Endothelial cell of umbilical vein (primary cell): ENCODE data around the gene MSX2. TPM values are rescaled to one million over a fixed set of nuclear protein-coding genes. Genes with fewer than 3 reads are reported as not detected.

ENCODE experiments used
- BruUV-seq: library from RNA; stranded (reverse); fragments of 400-500 nt; replicated peaks from 2 replicates; lab custom pipeline; 2021; lab: Mats Ljungman, UMichigan
- CTCF ChIA-PET: fragments of 300-600, 350-600 bp; sonication (Branson Sonifier 250); formaldehyde crosslinking; loops from one replicate; lab custom pipeline; 2021; ENCODE audit warnings: antibody characterized with exemption, inconsistent platforms; lab: Charles Lee
- POLR2A ChIA-PET: fragments of 300-600, 350-600 bp; sonication (Branson Sonifier 250); formaldehyde crosslinking; loops from one replicate; lab custom pipeline; 2021; ENCODE audit warnings: antibody characterized with exemption, inconsistent platforms; lab: Charles Lee
- DNase-seq: peaks from one replicate; pipeline ENCODE4 v3.0.0-alpha.2; 2011; ENCODE audit warnings: low read depth, low spot score
- FAIRE-seq: peaks from 2 replicates; lab custom pipeline; 2011; peaks lifted over from hg19 to GRCh38; lab: Jason Lieb, UNC
- H2AFZ ChIP-seq: 2 replicates; pipeline ENCODE4 v1.6.0; 2012; ENCODE audit warnings: low read depth, low read length, control low read depth, inconsistent platforms
- H3K27ac ChIP-seq: 2 replicates; pipeline ENCODE4 v1.5.1; 2011; ENCODE audit warnings: low read depth, mild to moderate bottlenecking, control low read depth, low read length, moderate library complexity; ENCODE audit not compliant: insufficient read depth
- H3K27me3 ChIP-seq, 2 experiments: 2 replicates each; pipeline versions ENCODE4 v1.6.0 to v1.6.1; 2011; ENCODE audit warnings: low read length in 2 of 2, mixed read lengths in 1 of 2; ENCODE audit not compliant: control insufficient read depth in 2 of 2, insufficient read depth in 2 of 2
- H3K36me3 ChIP-seq, 2 experiments: 2 replicates in 1 of 2; 3 replicates in 1 of 2; pipeline ENCODE4 v1.5.1; 2011; ENCODE audit warnings: low read length in 2 of 2, mild to moderate bottlenecking in 1 of 2, moderate library complexity in 1 of 2; ENCODE audit not compliant: control insufficient read depth in 2 of 2, insufficient read depth in 2 of 2; ENCODE audit errors: extremely low read depth in 1 of 2
- H3K4me1 ChIP-seq: 3 replicates; pipeline ENCODE4 v1.5.1; 2011; ENCODE audit warnings: mild to moderate bottlenecking, low read length; ENCODE audit not compliant: control insufficient read depth, insufficient read depth; ENCODE audit errors: extremely low read depth
- H3K4me2 ChIP-seq: 2 replicates; pipeline ENCODE4 v1.6.1; 2011; ENCODE audit warnings: low read length, control low read depth, mixed read lengths; ENCODE audit not compliant: insufficient read depth
- H3K4me3 ChIP-seq, 3 experiments: fragments of 200-600 bp in 1 of 3; sonication (generic), shearing (Covaris generic) in 1 of 3; replicated peaks in 1 of 3; 2 replicates each; pipeline ENCODE4 v1.5.1; 2011 to 2016; ENCODE audit warnings: control low read depth in 3 of 3, low read length in 3 of 3, mild to moderate bottlenecking in 2 of 3, inconsistent platforms in 1 of 3, low read depth in 1 of 3, moderate library complexity in 1 of 3; ENCODE audit not compliant: insufficient read depth in 1 of 3
- H3K79me2 ChIP-seq: 2 replicates; pipeline ENCODE4 v1.6.0; 2012; ENCODE audit warnings: low read length, inconsistent platforms; ENCODE audit not compliant: control insufficient read depth, insufficient read depth
- H3K9ac ChIP-seq: replicated peaks from 2 replicates; pipeline ENCODE3; 2011; ENCODE audit warnings: low read length, control low read depth; ENCODE audit not compliant: insufficient read depth; ENCODE audit errors: extremely low read depth
- H3K9me1 ChIP-seq: replicated peaks from 3 replicates; pipeline ENCODE4 v1.6.0; 2011; ENCODE audit warnings: mild to moderate bottlenecking, low read length; ENCODE audit not compliant: control insufficient read depth, insufficient read depth; ENCODE audit errors: extremely low read depth
- H3K9me3 ChIP-seq: replicated peaks from 2 replicates; pipeline ENCODE4 v1.5.1; 2012; ENCODE audit warnings: low read length, inconsistent platforms; ENCODE audit not compliant: control insufficient read depth, insufficient read depth
- H4K20me1 ChIP-seq: replicated peaks from 2 replicates; pipeline ENCODE3; 2011; ENCODE audit warnings: mild to moderate bottlenecking, low read length; ENCODE audit not compliant: control insufficient read depth, insufficient read depth; ENCODE audit errors: extremely low read depth
- CTCF ChIP-seq, 2 donors: IDR thresholded peaks; 1 replicate in 1 of 2; 2 replicates in 1 of 2; pipeline ENCODE4 v1.5.1; 2011; ENCODE audit warnings: low read length in 2 of 2, mild to moderate bottlenecking in 2 of 2, moderate library complexity in 2 of 2, control low read depth in 1 of 2, inconsistent platforms in 1 of 2, low read depth in 1 of 2; ENCODE audit not compliant: insufficient read depth in 1 of 2; ENCODE audit errors: extremely low read depth in 1 of 2
- EZH2 ChIP-seq: IDR thresholded peaks from 2 replicates; pipeline ENCODE4 v1.6.1; 2012; ENCODE audit warnings: borderline replicate concordance, low read depth, mild to moderate bottlenecking, moderate library complexity, low read length, inconsistent platforms; ENCODE audit not compliant: severe bottlenecking
- FOS ChIP-seq: IDR thresholded peaks from 2 replicates; pipeline ENCODE4 v1.6.1; 2011; ENCODE audit warnings: mild to moderate bottlenecking, low read length, moderate library complexity, borderline replicate concordance; ENCODE audit not compliant: insufficient read depth
- GATA2 ChIP-seq: IDR thresholded peaks from 2 replicates; pipeline ENCODE4 v1.7.0; 2011; ENCODE audit warnings: low read depth, mild to moderate bottlenecking, moderate library complexity, mixed read lengths, low read length; ENCODE audit not compliant: insufficient read length, insufficient read depth
- JUN ChIP-seq: IDR thresholded peaks from 2 replicates; pipeline ENCODE4 v1.6.1; 2011; ENCODE audit warnings: borderline replicate concordance, low read depth; ENCODE audit not compliant: insufficient read length, insufficient read depth
- MAX ChIP-seq: IDR thresholded peaks from 2 replicates; pipeline ENCODE4 v1.6.1; 2011; ENCODE audit not compliant: insufficient read depth, insufficient read length
- MYC ChIP-seq: IDR thresholded peaks from one replicate; pipeline ENCODE4 v1.6.1; 2011; ENCODE audit warnings: mild to moderate bottlenecking, low read depth, low read length
- POLR2A ChIP-seq: IDR thresholded peaks from 2 replicates; pipeline ENCODE4 v1.6.1; 2012; ENCODE audit warnings: low read depth, mild to moderate bottlenecking, control low read depth, low read length
- POLR2AphosphoS5 ChIP-seq: IDR thresholded peaks from 2 replicates; pipeline ENCODE4 v1.6.1; 2012; ENCODE audit warnings: low read depth, mild to moderate bottlenecking, control low read depth, low read length, moderate library complexity; ENCODE audit not compliant: insufficient read depth
- dilution Hi-C: fragments of 300-500 bp; cut with MboI; formaldehyde crosslinking; loops from one replicate; pipeline ENCODE4 v1.15.0; 2019; ENCODE audit warnings: low sequenced_read_pairs; ENCODE audit not compliant: extremely low pct_ligation_motif_present
- intact Hi-C: fragments of 100-400 bp; cut with micrococcal nuclease; formaldehyde crosslinking; loops from one replicate; pipeline ENCODE4 v1.10.0; 2022
- polyA plus RNA-seq, 4 experiments: library from polyadenylated mRNA; depleted of rRNA in 3 of 4; stranded (reverse) in 3 of 4; unstranded in 1 of 4; fragments of >200 nt; gene quantifications; 2 replicates each; pipeline versions ENCODE4 v1.2.1 to v1.2.3, GENCODE V29; 2011 to 2012; ENCODE audit warnings: missing spikeins in 1 of 4
- total RNA-seq: library from RNA; stranded (reverse); gene quantifications from 2 replicates; pipeline ENCODE4 v1.2.3, GENCODE V29; 2021

MSX2 gene
- total and polyA plus RNA-seq, 2 donors (not counting 3 experiments of a cell fraction or from before 2014, with no cell fraction given): not detected

- H4K20me1 ChIP-seq: no peaks in the 10 kb centered on the region
- H3K36me3 ChIP-seq: no peaks in the 10 kb centered on the region
- no peak overlapping the region for H3K4me2 ChIP-seq
- no peak overlapping the region for H2AFZ ChIP-seq
- no peaks in the 10 kb centered on the region for H3K9me1 ChIP-seq
- dilution Hi-C loops (no loop called here), intact Hi-C loops (no loop called here)
- ChIA-PET CTCF (no interaction called here), POLR2A (no interaction called here)
- H3K4me1 ChIP-seq: no peaks in the 10 kb centered on the region
- H3K4me3 ChIP-seq: no peak overlapping the region
- H3K27me3 ChIP-seq: no peaks in the 10 kb centered on the region
- DNase-seq (no peak), FAIRE-seq (no peak)
- no peak for TF ChIP-seq GATA2
- TF ChIP-seq EZH2: no peak
- no peak for TF ChIP-seq FOS
- TF ChIP-seq JUN: no peak
- TF ChIP-seq POLR2AphosphoS5: no peak
- BruUV-seq: no TSS peak
- no peak overlapping the region for H3K9ac ChIP-seq
- no peaks in the 10 kb centered on the region for H3K79me2 ChIP-seq
- H3K9me3 ChIP-seq: peaks cover 4% of the 10 kb centered on the region
- H3K27ac ChIP-seq: no peak overlapping the region
Measured at GRCh38 chr5:174755106-174755505, 30.7 kb downstream of the MSX2 start.

- Histone ChIP-seq H3K4me3 (no peak overlapping the region), H3K27ac (no peak overlapping the region), H3K36me3 (no peaks in the 10 kb centered on the region), H3K27me3 (no peaks in the 10 kb centered on the region), H3K79me2 (no peaks in the 10 kb centered on the region), H3K4me2 (no peak overlapping the region), H3K9me3 (peaks cover 4% of the 10 kb centered on the region), H3K4me1 (no peaks in the 10 kb centered on the region), H3K9ac (no peak overlapping the region), H4K20me1 (no peaks in the 10 kb centered on the region), H3K9me1 (no peaks in the 10 kb centered on the region), H2AFZ (no peak overlapping the region)
- FAIRE-seq (no peak), DNase-seq (no peak)
- no TSS peak for BruUV-seq
- ChIA-PET POLR2A (no interaction called here), CTCF (no interaction called here)
- intact Hi-C loops (no loop called here), dilution Hi-C loops (no loop called here)
- TF ChIP-seq CTCF (IDR thresholded peaks at IDR 0.05; ENCODE audit: extremely low read depth in 1 of 2, insufficient read depth in 1 of 2, low read depth in 1 of 2, low read length in 2 of 2): no peak
- no peak for TF ChIP-seq POLR2AphosphoS5
- no peak for TF ChIP-seq MAX
- no peak for TF ChIP-seq GATA2
- no peak for TF ChIP-seq JUN
- no peak for TF ChIP-seq MYC
- TF ChIP-seq FOS: no peak
- TF ChIP-seq POLR2A: no peak
- TF ChIP-seq EZH2: no peak
Measured at GRCh38 chr5:174759091-174759490, 34.7 kb downstream of the MSX2 start.
